BE2C (cell line): ENCODE results near the gene PSMD10.

Experiments
- DNase-seq: peaks from one replicate; pipeline ENCODE4 v3.0.0-alpha.2; 2020
- H3K27me3 ChIP-seq: fragments of 250-450 bp; sonication (Bioruptor Pico); 2 replicates; pipeline ENCODE4 v1.5.1; 2020; ENCODE audit warnings: mild to moderate bottlenecking
- H3K36me3 ChIP-seq: fragments of 250-450 bp; sonication (Bioruptor Pico); 2 replicates; pipeline ENCODE4 v1.5.1; 2020; ENCODE audit warnings: mild to moderate bottlenecking
- H3K4me1 ChIP-seq: fragments of 250-450 bp; sonication (Bioruptor Pico); 2 replicates; pipeline ENCODE4 v1.5.1; 2020
- H3K4me3 ChIP-seq: 2 replicates; pipeline ENCODE4 v1.5.1; 2011; ENCODE audit warnings: low read depth, low read length
- H3K9me3 ChIP-seq: fragments of 250-450 bp; sonication (Bioruptor Pico); 2 replicates; pipeline ENCODE4 v1.5.1; 2020
- TF ChIP-seq, protein P1 (sequence below): IDR thresholded peaks from 2 replicates; pipeline ENCODE4 v1.5.1; 2012; ENCODE audit warnings: mild to moderate bottlenecking, low read depth, low read length

PSMD10 gene

DNA sequence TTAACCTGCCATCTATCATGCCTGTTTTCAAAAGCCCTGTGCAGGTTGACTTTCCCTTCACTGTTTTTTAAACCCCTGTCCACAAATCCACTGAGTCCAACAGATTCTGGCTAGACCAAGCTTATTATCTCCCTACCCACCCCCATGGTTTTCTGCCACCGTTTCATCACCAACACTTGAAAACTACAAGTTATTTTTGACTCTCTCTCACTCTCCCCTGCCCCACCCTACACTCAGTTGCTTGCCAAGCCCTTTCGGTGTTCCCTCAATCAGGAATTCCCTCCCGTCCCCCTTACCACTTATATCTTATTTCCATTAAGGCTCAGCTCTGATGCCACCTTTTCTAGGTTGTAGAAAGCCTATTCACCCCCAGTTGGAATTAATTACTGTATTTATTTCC lies 29.9 kb upstream of the PSMD10 start:
- H3K4me1 ChIP-seq, result no peaks in the 10 kb centered on the region
- TF ChIP-seq, protein P1, sequence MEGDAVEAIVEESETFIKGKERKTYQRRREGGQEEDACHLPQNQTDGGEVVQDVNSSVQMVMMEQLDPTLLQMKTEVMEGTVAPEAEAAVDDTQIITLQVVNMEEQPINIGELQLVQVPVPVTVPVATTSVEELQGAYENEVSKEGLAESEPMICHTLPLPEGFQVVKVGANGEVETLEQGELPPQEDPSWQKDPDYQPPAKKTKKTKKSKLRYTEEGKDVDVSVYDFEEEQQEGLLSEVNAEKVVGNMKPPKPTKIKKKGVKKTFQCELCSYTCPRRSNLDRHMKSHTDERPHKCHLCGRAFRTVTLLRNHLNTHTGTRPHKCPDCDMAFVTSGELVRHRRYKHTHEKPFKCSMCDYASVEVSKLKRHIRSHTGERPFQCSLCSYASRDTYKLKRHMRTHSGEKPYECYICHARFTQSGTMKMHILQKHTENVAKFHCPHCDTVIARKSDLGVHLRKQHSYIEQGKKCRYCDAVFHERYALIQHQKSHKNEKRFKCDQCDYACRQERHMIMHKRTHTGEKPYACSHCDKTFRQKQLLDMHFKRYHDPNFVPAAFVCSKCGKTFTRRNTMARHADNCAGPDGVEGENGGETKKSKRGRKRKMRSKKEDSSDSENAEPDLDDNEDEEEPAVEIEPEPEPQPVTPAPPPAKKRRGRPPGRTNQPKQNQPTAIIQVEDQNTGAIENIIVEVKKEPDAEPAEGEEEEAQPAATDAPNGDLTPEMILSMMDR, result no peak
- no peak for DNase-seq
- no peak overlapping the region for H3K4me3 ChIP-seq
- no peaks in the 10 kb centered on the region for H3K27me3 ChIP-seq
- H3K9me3 ChIP-seq, result no peaks in the 10 kb centered on the region
- H3K36me3 ChIP-seq, result no peaks in the 10 kb centered on the region

DNA sequence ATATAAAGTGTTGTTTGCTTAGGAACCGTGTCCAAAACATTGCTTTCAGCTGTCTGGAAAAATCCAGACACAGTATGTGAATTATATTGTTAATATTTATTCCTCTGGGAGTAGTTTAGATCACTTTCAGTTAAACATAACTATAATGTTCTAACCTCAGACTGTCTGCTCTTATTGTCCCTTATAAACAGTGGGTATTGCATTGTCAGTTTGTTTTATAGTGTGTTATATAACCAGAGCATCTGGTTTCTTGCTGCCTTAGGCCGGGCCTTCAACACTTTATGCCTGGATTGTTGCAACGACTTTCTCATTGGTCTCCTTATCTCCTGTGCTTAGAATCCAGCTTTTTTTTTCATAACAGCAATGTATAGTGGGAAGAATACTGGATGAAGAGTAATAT lies 26.6 kb upstream of the PSMD10 start:
- H3K36me3 ChIP-seq, result no peaks in the 10 kb centered on the region

DNA sequence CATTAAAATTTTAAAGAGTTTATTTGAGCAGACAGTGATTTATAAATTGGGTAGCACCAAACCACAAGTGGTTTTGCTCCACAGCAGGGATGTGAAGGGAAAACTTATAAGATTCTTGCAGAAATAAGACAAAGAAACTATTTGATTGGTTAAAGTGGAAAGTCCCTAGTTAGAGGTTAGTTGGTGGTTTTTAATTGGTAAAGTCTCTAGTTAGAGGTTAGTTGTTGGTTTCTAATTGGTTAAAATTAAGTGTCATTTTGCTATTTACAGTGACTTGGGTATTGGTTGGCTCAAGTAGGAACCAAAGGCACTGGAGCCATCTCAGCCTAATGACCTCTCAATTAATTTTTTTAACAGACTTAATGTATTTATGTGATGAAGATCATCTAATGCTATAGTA lies 23.2 kb upstream of the PSMD10 start:
- Histone ChIP-seq H3K4me3 (no peak overlapping the region), H3K4me1 (no peaks in the 10 kb centered on the region), H3K27me3 (no peaks in the 10 kb centered on the region), H3K36me3 (no peaks in the 10 kb centered on the region), H3K9me3 (no peaks in the 10 kb centered on the region)
- TF ChIP-seq, protein P1, result no peak
- no peak for DNase-seq

More for the DNA sequence above, 26.6 kb upstream of the PSMD10 start:
- Histone ChIP-seq H3K4me1 (no peaks in the 10 kb centered on the region), H3K27me3 (no peaks in the 10 kb centered on the region), H3K4me3 (no peak overlapping the region), H3K9me3 (no peaks in the 10 kb centered on the region)
- DNase-seq, result no peak
- TF ChIP-seq, protein P1, result no peak

DNA sequence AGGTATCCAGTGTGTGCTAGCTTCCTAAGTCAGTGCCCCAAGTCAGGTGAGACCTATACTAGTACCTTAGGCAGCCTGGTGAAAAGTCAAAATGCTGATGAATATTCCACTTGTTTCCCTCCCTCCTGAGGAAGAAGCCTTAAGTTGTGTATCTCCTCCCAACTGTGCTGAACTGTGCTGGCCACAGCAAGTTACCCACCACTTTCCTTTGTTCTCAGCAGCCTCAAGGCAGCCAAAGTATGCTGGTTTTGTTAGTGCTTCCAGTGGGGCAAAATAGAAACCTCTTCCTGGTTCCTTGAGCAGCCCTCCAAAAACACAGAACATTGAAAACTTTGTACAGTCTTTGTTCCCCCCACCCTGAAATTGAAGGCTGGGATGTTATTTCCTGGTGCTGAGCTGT lies 14.1 kb upstream of the PSMD10 start:
- Histone ChIP-seq H3K36me3 (no peaks in the 10 kb centered on the region), H3K9me3 (no peaks in the 10 kb centered on the region), H3K4me3 (no peak overlapping the region), H3K27me3 (no peaks in the 10 kb centered on the region), H3K4me1 (no peaks in the 10 kb centered on the region)
- TF ChIP-seq, protein P1, result no peak
- no peak for DNase-seq

DNA sequence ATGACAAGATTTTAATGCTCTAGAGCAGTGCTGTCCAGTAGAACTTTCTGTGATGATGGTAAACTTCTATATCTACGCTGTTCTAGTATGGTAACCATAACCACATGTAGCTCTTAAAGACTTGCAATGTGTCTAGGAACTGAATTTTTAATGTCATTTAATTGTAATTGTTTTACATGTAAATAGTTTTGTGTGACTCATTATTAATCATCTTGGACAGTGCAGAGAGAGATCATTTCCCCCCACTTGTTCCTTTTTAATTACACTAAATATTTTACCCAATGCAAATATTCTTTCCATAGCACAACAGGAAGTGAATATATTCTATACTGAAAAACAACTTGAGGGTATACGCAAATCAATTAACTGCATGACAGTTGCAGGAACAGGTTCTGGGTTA lies 6.0 kb upstream of the PSMD10 start:
- H3K9me3 ChIP-seq, result no peaks in the 10 kb centered on the region
- no peaks in the 10 kb centered on the region for H3K36me3 ChIP-seq
- H3K4me1 ChIP-seq, result no peaks in the 10 kb centered on the region
- DNase-seq, result no peak
- no peak overlapping the region for H3K4me3 ChIP-seq
- TF ChIP-seq, protein P1, result no peak
- H3K27me3 ChIP-seq, result no peaks in the 10 kb centered on the region

DNA sequence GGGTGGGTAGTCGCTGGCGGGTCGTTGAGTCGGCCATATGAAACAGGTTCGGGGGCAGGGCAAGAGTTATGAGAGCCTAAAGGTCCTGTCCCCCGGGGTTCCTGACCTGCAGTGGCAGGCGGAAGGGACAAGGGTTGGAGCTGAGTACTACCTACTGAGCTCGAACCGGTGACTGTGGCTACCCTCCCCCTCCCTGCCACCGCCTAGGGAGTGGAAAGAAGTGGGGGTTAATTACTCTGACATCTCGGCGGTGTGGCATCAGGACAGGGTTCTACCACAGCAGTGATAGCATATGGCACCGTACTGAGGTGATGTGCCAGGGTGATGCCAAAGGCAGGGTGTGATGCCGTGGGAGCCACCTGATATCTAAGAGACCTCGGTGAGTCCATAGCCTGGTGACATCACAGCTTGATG lies 543 bp upstream of the PSMD10 start:
- no peaks in the 10 kb centered on the region for H3K9me3 ChIP-seq
- H3K36me3 ChIP-seq, result no peaks in the 10 kb centered on the region
- peak overlapping the region; percentile 81 for H3K4me3 ChIP-seq
- H3K4me1 ChIP-seq, result no peaks in the 10 kb centered on the region
- TF ChIP-seq, protein P1, result no peak
- DNase-seq, result no peak
- no peaks in the 10 kb centered on the region for H3K27me3 ChIP-seq
